Glutamatergic neuron (in vitro differentiated cells): ENCODE results near the gene ZNF335. TPM values are rescaled to one million over a fixed set of nuclear protein-coding genes. Genes with fewer than 3 reads are reported as not detected.

ENCODE experiments used
- DNase-seq: peaks from one replicate; pipeline ENCODE4 v3.0.0; 2022
- H3K27ac Mint-ChIP-seq: one replicate; pipeline ENCODE4 v1.8.0; 2020; ENCODE audit warnings: mild to moderate bottlenecking, mixed read lengths, inconsistent platforms; ENCODE audit not compliant: unreplicated experiment
- H3K27me3 Mint-ChIP-seq: one replicate; pipeline ENCODE4 v1.8.0; 2020; ENCODE audit warnings: mild to moderate bottlenecking, moderate library complexity, mixed read lengths, inconsistent platforms; ENCODE audit not compliant: unreplicated experiment
- H3K36me3 Mint-ChIP-seq: one replicate; pipeline ENCODE4 v1.8.0; 2020; ENCODE audit warnings: mild to moderate bottlenecking, mixed read lengths, inconsistent platforms; ENCODE audit not compliant: unreplicated experiment
- H3K4me1 Mint-ChIP-seq: one replicate; pipeline ENCODE4 v1.8.0; 2020; ENCODE audit warnings: mild to moderate bottlenecking, low read depth, mixed read lengths, inconsistent platforms; ENCODE audit not compliant: unreplicated experiment
- H3K4me3 Mint-ChIP-seq: one replicate; pipeline ENCODE4 v1.8.0; 2020; ENCODE audit warnings: mild to moderate bottlenecking, mixed read lengths, inconsistent platforms; ENCODE audit not compliant: unreplicated experiment
- H3K9me3 Mint-ChIP-seq: one replicate; pipeline ENCODE4 v1.8.0; 2020; ENCODE audit warnings: mild to moderate bottlenecking, moderate library complexity, mixed read lengths, inconsistent platforms; ENCODE audit not compliant: unreplicated experiment
- CTCF ChIP-seq: fragments of 200-600 bp; sonication (generic); IDR thresholded peaks from one replicate; pipeline ENCODE4 v1.5.0; 2021; ENCODE audit not compliant: partially characterized antibody, unreplicated experiment
- total RNA-seq: library from RNA; stranded (reverse); fragmentation: NEBNext Ultra II Directional; extraction: Animal tissue kit (Norgen Biotek cat#: 25700); gene quantifications from one replicate; pipeline ENCODE4 v1.2.1, GENCODE V29; 2021; ENCODE audit not compliant: unreplicated experiment

ZNF335 gene
- total RNA-seq, 1 donor from 2014 or later, result 23.1 TPM

- DNase-seq, result no peak
- H3K4me3 Mint-ChIP-seq, result no peak overlapping the region
- no peak for TF ChIP-seq CTCF
- no peak overlapping the region for H3K27ac Mint-ChIP-seq
- peaks cover 4% of the 10 kb centered on the region for H3K36me3 Mint-ChIP-seq
- H3K27me3 Mint-ChIP-seq, result peaks cover 4% of the 10 kb centered on the region
- H3K9me3 Mint-ChIP-seq, result peaks cover 8% of the 10 kb centered on the region
- H3K4me1 Mint-ChIP-seq, result peaks cover 6% of the 10 kb centered on the region
Observed at GRCh38 chr20:46017272-46017671, 45.3 kb upstream of the ZNF335 start.

DNA sequence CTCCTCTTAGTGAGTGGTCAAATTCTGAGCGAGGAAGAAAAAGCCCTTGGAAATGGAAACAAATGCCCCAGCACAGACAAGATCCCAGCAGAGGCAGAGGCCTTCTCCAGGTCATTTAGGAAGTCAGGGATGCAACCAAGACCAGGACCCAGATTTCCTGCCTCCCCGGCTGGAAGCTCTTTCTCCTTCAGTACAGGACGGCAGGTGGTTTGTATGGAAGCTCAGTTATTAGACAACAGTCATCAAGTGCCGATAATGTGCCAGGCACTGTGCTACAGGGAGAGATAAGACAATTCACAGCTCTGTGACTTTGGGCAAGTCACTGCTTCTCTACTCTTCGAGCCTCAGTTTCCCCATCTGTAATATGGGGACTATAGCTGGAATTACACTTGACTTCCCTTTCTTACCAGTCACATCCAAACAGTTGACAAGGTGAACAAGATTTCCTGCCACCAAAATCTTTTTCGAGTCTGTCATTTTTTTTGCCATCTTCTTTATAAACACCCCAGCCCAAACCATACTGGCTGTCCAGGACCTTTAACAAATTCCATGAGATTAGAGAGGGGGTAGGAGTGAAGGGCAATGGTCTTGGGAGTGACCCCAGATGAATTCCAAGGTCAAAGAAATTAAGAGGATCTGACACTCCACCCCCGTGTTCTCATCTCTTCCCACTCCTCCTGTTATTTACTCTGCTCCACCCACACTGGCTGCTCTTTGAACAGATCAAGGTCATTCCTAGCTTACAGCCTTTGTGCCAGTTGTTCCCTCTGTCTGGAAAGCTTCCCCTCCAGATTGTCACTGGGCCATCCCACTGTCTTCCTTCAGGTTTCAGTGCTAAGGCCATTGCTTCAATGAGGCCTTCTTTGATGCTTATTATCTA lies 42.8 kb upstream of the ZNF335 start:
- Mint-ChIP-seq H3K27ac (no peak overlapping the region), H3K4me3 (peak overlapping the region; percentile 70), H3K9me3 (peaks cover 13% of the 10 kb centered on the region)

GRCh38 chr20:46013829-46014516 lies 42.0 kb upstream of the ZNF335 start:
- Mint-ChIP-seq H3K36me3 (peaks cover 10% of the 10 kb centered on the region), H3K4me3 (peak overlapping the region; percentile 50), H3K4me1 (no peaks in the 10 kb centered on the region), H3K9me3 (peaks cover 17% of the 10 kb centered on the region), H3K27me3 (peaks cover 10% of the 10 kb centered on the region), H3K27ac (no peak overlapping the region)
- DNase-seq, result peak; percentile 78
- peak; percentile 97 for TF ChIP-seq CTCF

More for the DNA sequence above, 42.8 kb upstream of the ZNF335 start:
- TF ChIP-seq CTCF, result no peak
- Mint-ChIP-seq H3K36me3 (peaks cover 10% of the 10 kb centered on the region), H3K27me3 (peaks cover 9% of the 10 kb centered on the region), H3K4me1 (no peaks in the 10 kb centered on the region)
- DNase-seq, result no peak

- no peak for DNase-seq
- peaks cover 11% of the 10 kb centered on the region for H3K27me3 Mint-ChIP-seq
- H3K36me3 Mint-ChIP-seq, result peaks cover 10% of the 10 kb centered on the region
- no peaks in the 10 kb centered on the region for H3K4me1 Mint-ChIP-seq
- no peak overlapping the region for H3K4me3 Mint-ChIP-seq
- H3K9me3 Mint-ChIP-seq, result peaks cover 17% of the 10 kb centered on the region
- no peak overlapping the region for H3K27ac Mint-ChIP-seq
- TF ChIP-seq CTCF, result no peak
Observed at GRCh38 chr20:46013322-46013828, 41.4 kb upstream of the ZNF335 start.
